ENCODE measurements around the gene PRM1. TPM values are rescaled to one million over a fixed set of nuclear protein-coding genes. Genes with fewer than 3 reads are reported as not detected.

Gene PRM1
- total RNA-seq, 4 donors from 2014 or later = not detected

- TF ChIP-seq CTCF (IDR thresholded peaks at IDR 0.05) (no peak), POLR2A (IDR thresholded peaks at IDR 0.05) (no peak)
- DNase-seq = no peak
- H3K9me3 ChIP-seq = no peaks in the 10 kb centered on the region
- H3K27me3 ChIP-seq = no peaks in the 10 kb centered on the region
- peaks cover 0 to 9% of the 10 kb centered on the region in 2 donors for H3K4me1 ChIP-seq
- intact Hi-C loops (cut with DNase I; ENCODE audit: low total_unique reads) = no loop called here
- H3K36me3 ChIP-seq = no peaks in the 10 kb centered on the region
- H3K4me3 ChIP-seq = no peak overlapping the region
- peak overlapping the region; percentile 48 to 59 for H3K27ac ChIP-seq
These were observed 17.2 kb upstream of the PRM1 start for GRCh38 chr16:11298143-11298900.

- intact Hi-C loops (cut with DNase I; ENCODE audit: low total_unique reads) = no loop called here
- Histone ChIP-seq H3K4me1 (peaks cover 0 to 9% of the 10 kb centered on the region in 2 donors), H3K27me3 (no peaks in the 10 kb centered on the region), H3K4me3 (peak overlapping the region in 1 of 2 donors; percentile 18), H3K27ac (peak overlapping the region; percentile 48 to 59), H3K36me3 (no peaks in the 10 kb centered on the region), H3K9me3 (no peaks in the 10 kb centered on the region)
- DNase-seq = peak; percentile 46 to 58
- no peak for TF ChIP-seq CTCF (IDR thresholded peaks at IDR 0.05)
- TF ChIP-seq POLR2A (IDR thresholded peaks at IDR 0.05) = peak in 1 of 2 donors; percentile 11
These were observed 16.5 kb upstream of the PRM1 start for GRCh38 chr16:11297492-11298142.

GRCh38 chr16:11296706-11297491 is 15.8 kb upstream of the PRM1 start:
- intact Hi-C loops (cut with DNase I; ENCODE audit: low total_unique reads) = no loop called here

GRCh38 chr16:11296351-11296705 is 15.2 kb upstream of the PRM1 start:
- Histone ChIP-seq H3K27ac (peak overlapping the region in 1 of 2 donors; percentile 59), H3K36me3 (no peaks in the 10 kb centered on the region), H3K27me3 (no peaks in the 10 kb centered on the region), H3K4me3 (no peak overlapping the region), H3K4me1 (peaks cover 0 to 9% of the 10 kb centered on the region in 2 donors), H3K9me3 (no peaks in the 10 kb centered on the region)
- no peak for DNase-seq
- intact Hi-C loops (cut with DNase I; ENCODE audit: low total_unique reads) = no loop called here
- TF ChIP-seq CTCF (IDR thresholded peaks at IDR 0.05) = no peak
- no peak for TF ChIP-seq POLR2A (IDR thresholded peaks at IDR 0.05)

More at GRCh38 chr16:11296706-11297491, 15.8 kb upstream of the PRM1 start:
- H3K9me3 ChIP-seq = no peaks in the 10 kb centered on the region
- H3K27me3 ChIP-seq = no peaks in the 10 kb centered on the region
- H3K36me3 ChIP-seq = no peaks in the 10 kb centered on the region
- DNase-seq = peak in 1 of 2 donors; percentile 51
- TF ChIP-seq CTCF (IDR thresholded peaks at IDR 0.05) = no peak
- TF ChIP-seq POLR2A (IDR thresholded peaks at IDR 0.05) = no peak
- H3K4me1 ChIP-seq = peaks cover 0 to 9% of the 10 kb centered on the region in 2 donors
- H3K27ac ChIP-seq = peak overlapping the region; percentile 48 to 59
- H3K4me3 ChIP-seq = peak overlapping the region in 1 of 2 donors; percentile 18
